ENCODE measurements around the gene TCL1A.
"Not testable (repeated sequence)": the region's sequence is repeated elsewhere in the genome, so short reads cannot be mapped to it uniquely, and the experiment has no call there.

TCL1A gene

DNA sequence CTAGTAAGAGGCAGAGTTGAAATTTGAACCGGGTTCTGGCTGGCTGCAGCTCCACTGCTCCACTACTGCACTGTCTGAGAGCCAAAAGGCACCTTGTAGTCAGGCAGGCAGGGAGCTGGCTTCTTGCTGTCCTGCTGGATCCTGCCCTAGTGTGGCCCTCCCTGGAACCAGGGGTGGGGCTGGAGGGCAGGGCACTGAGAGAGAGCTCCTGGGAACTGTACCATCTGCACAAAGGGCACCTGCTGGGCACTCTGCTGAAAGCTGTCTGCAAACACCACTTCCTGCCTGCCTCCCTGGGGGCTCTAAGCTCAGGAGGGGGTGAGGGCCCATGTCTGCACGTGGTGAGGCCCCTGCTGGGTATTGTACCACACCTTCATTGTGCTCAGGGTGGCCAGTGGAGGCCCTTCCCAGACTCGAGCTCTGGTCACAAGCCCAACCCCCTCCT, 46.7 kb downstream of the TCL1A start:
- peak; percentile 37 for DNase-seq (ENCODE audit: low read depth)
- TF ChIP-seq, protein P1, sequence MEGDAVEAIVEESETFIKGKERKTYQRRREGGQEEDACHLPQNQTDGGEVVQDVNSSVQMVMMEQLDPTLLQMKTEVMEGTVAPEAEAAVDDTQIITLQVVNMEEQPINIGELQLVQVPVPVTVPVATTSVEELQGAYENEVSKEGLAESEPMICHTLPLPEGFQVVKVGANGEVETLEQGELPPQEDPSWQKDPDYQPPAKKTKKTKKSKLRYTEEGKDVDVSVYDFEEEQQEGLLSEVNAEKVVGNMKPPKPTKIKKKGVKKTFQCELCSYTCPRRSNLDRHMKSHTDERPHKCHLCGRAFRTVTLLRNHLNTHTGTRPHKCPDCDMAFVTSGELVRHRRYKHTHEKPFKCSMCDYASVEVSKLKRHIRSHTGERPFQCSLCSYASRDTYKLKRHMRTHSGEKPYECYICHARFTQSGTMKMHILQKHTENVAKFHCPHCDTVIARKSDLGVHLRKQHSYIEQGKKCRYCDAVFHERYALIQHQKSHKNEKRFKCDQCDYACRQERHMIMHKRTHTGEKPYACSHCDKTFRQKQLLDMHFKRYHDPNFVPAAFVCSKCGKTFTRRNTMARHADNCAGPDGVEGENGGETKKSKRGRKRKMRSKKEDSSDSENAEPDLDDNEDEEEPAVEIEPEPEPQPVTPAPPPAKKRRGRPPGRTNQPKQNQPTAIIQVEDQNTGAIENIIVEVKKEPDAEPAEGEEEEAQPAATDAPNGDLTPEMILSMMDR (IDR thresholded peaks at IDR 0.05; ENCODE audit: insufficient read depth, low read depth, low read length, missing control alignments): no peak
- no peak overlapping the region for H3K4me3 ChIP-seq (ENCODE audit: low read depth, low read length)

DNA sequence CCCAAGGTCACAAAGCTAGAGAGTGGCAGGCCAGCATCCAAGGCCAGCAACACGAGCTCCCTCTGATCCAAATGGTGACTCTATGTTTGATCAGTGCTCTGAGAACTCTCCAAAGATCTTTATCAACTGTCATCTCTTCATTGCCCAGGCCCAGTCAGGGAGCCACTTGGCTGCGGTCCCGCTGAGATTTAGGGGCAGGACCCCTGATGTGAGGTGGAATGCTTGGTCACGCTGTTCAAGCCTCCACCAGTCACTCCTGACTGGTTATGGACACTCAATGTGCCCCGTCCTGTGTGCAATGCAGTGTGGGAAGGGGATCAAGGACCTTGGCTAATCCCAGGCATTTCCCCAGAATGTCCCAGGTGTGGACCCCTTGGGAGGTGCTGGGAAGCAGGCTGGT, 47.5 kb downstream of the TCL1A start:
- TF ChIP-seq, protein P1 (IDR thresholded peaks at IDR 0.05; ENCODE audit: insufficient read depth, low read depth, low read length, missing control alignments): no peak
- no peak overlapping the region for H3K4me3 ChIP-seq (ENCODE audit: low read depth, low read length)
- DNase-seq (ENCODE audit: low read depth): no peak

DNA sequence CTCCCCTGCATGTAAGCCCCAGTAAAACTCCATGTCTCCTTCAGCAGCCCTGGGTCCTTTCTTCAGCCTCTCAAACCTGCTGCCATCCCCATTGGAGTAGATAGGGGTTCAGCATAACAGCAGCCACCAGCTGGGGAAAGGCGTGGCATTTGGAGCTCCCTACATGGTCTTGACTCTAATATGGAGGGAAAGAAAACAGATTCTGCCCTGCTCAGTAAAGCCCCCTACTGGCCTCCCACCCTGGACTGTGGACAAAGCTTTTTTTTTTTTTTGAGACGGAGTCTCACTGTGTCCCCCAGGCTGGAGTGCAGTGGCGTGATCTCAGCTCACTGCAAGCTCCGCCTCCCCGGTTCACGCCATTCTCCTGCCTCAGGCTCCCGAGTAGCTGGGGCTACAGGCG, 48.4 kb downstream of the TCL1A start:
- TF ChIP-seq, protein P1 (IDR thresholded peaks at IDR 0.05; ENCODE audit: insufficient read depth, low read depth, low read length, missing control alignments): peak; percentile 17
- H3K4me3 ChIP-seq (ENCODE audit: low read depth, low read length): not testable (repeated sequence)
- DNase-seq (ENCODE audit: low read depth): peak; percentile 61

DNA sequence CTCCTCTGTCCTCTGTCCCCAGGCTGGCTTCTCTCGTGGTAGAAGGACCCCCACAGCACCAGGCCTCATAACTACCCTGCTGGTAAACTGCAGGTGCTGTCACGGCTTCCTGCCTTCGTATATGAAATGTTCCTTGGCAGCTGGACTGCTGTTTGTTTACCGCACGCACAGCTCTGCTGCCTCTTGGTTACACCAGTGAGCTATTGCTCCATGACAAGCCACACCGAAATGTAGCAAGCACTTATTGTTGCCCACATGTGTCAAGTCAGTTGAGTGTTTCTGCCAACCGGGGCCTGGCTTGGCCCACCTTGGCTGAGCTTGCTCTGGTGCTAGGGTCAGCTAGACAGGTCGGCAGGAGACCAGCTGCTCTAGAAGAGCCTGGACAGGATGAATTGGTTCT, 49.4 kb downstream of the TCL1A start:
- peak; percentile 74 for DNase-seq (ENCODE audit: low read depth)

DNA sequence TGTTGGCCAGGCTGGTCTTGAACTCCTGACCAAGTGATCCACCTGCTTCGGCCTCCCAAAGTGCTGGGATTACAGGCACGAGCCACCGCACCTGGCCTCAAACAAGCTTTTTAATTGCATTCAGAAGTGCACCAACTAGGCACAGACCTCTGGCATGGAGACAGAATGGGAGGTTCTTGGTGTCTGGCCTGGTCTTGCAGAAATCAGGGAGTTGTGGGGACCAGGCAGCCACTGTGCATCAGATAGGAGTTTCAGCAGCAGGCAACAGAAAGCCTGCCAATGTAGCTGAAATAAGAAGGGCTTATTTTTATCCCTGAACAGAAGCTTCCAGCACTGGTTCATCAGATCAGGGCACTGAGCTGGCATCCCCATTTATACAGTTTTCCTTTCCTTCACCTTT, 49.9 kb downstream of the TCL1A start:
- DNase-seq (ENCODE audit: low read depth): no peak
- no peak overlapping the region for H3K4me3 ChIP-seq (ENCODE audit: low read depth, low read length)
- TF ChIP-seq, protein P1 (IDR thresholded peaks at IDR 0.05; ENCODE audit: insufficient read depth, low read depth, low read length, missing control alignments): no peak

More for the DNA sequence above, 49.4 kb downstream of the TCL1A start:
- TF ChIP-seq, protein P1 (IDR thresholded peaks at IDR 0.05; ENCODE audit: insufficient read depth, low read depth, low read length, missing control alignments): no peak
- no peak overlapping the region for H3K4me3 ChIP-seq (ENCODE audit: low read depth, low read length)

DNA sequence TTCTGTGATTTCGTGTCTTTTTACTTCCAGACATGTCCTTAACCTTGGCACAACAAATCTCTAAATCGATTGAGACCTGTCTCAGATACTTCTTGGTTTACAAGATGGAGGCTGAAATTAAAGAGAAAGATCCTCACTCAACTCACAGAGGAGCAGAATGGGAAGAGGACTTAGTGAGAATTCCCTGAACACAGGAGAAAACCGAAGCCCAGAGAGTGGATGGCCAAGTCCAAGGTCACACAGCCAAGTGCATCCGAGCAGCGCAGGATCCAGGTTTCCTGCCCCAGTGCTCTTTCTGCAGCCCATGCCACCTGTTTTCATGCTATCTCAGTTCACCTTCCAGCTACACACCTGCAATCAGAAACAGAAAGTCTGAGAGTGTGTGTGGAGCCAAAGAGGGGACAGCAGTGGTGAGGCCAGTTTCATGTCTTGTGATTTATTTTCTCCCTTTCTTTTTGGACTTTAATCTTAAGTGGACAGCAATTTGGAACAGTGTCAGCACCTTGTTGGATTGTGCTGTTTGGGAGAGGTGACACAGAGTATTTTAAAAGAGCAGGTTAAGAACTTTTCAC, 50.6 kb downstream of the TCL1A start:
- TF ChIP-seq, protein P1 (IDR thresholded peaks at IDR 0.05; ENCODE audit: insufficient read depth, low read depth, low read length, missing control alignments): no peak
- H3K4me3 ChIP-seq (ENCODE audit: low read depth, low read length): peak overlapping the region; percentile 43
- DNase-seq (ENCODE audit: low read depth): peak; percentile 78
